Ovary (tissue), 9 donors: ENCODE results near the gene PPP1R37. TPM values are rescaled to one million over a fixed set of nuclear protein-coding genes. Genes with fewer than 3 reads are reported as not detected.

Source experiments
- DNase-seq, 5 donors: peaks; one replicate each; pipeline ENCODE4 v3.0.0-alpha.2; 2019 to 2020
- H3K27ac ChIP-seq, 2 donors: fragments of 200-600 bp; one replicate each; pipeline versions ENCODE4 v1.5.1 to v1.8.0; 2019 to 2022
- H3K27me3 ChIP-seq: fragments of 200-600 bp; one replicate; pipeline ENCODE4 v1.8.0; 2022
- H3K36me3 ChIP-seq: fragments of 200-600 bp; sonication (generic); one replicate; pipeline ENCODE4 v1.5.1; 2019
- H3K4me1 ChIP-seq: one replicate; pipeline ENCODE4 v1.8.1; 2013; ENCODE audit warnings: mild to moderate bottlenecking, moderate library complexity; ENCODE audit not compliant: insufficient read depth
- H3K4me3 ChIP-seq: fragments of 200-600 bp; sonication (generic); one replicate; pipeline ENCODE4 v1.5.1; 2017
- H3K9me3 ChIP-seq, 2 donors: fragments of 200-600 bp in 1 of 2; sonication (generic) in 1 of 2; one replicate each; pipeline versions ENCODE4 v1.5.1 to v1.8.1; 2013 to 2019; ENCODE audit warnings: mild to moderate bottlenecking in 1 of 2, moderate library complexity in 1 of 2
- CTCF ChIP-seq, 3 donors: fragments of 450-650 bp in 2 of 3; fragments of 200-600 bp in 1 of 3; IDR thresholded peaks; one replicate each; pipeline versions ENCODE4 v1.5.1 to v1.8.0; 2016 to 2022; ENCODE audit warnings: antibody characterized with exemption in 3 of 3, mild to moderate bottlenecking in 1 of 3
- EP300 ChIP-seq: sonication (generic); formaldehyde crosslinking; IDR thresholded peaks from one replicate; pipeline ENCODE4 v1.6.1; 2017; ENCODE audit warnings: antibody characterized with exemption
- POLR2A ChIP-seq: fragments of 450-650 bp; IDR thresholded peaks from one replicate; pipeline ENCODE4 v1.6.1; 2017; ENCODE audit warnings: antibody characterized with exemption, mild to moderate bottlenecking, moderate library complexity
- WGBS, 3 donors: extraction: QIAGEN DNeasy Blood & Tissue Kit in 1 of 3; methylation state at CpG; one replicate each; pipeline versions ENCODE4 v1.1.5 to v1.1.7; 2013 to 2017; 5-methylcytosine and 5-hydroxymethylcytosine counted together
- intact Hi-C, 4 donors: fragments of 100-400 bp; cut with DNase I; formaldehyde crosslinking; loops; one replicate each; pipeline versions ENCODE4 v1.11.0 to v1.15.1; 2022 to 2023
- polyA plus RNA-seq, 2 donors: library from polyadenylated mRNA; stranded (reverse); fragments of 200-250 nt in 1 of 2; fragments of 350-450 nt in 1 of 2; fragmentation: Illumina TruSeq in 1 of 2; extraction: RNeasy Lipid Tissue Mini Kit (QIAGEN cat#74804) in 1 of 2; gene quantifications; one replicate each; pipeline ENCODE4 v1.2.3, GENCODE V29; 2013 to 2014
- total RNA-seq, 7 donors: library from RNA; depleted of rRNA in 2 of 7; stranded (reverse); fragments of >200 nt in 2 of 7; fragmentation: NEBNext Ultra II Directional in 3 of 7; extraction: Animal tissue kit (Norgen Biotek cat#: 25700) in 3 of 7; gene quantifications; one replicate each; pipeline versions ENCODE4 v1.1.0 to v1.2.4, GENCODE V29; 2016 to 2023
- donor health status: DM: no; HTN: no; CAD: no; lungs with moderate emphysema.
- donor health status: DM: no; HTN: no; CAD: no.
- donor health status: Bipolar disorder and iron deficiency.
- donor health status: DM: yes; HTN: yes; CAD: no.
- donor health status: DM: no; HTN: no; CAD: no.
- donor health status: DM: yes; HTN: yes; CAD: no.

PPP1R37 gene
- total and polyA plus RNA-seq, 9 donors, result 5.5 to 28.4 (median 20.2) TPM

- peaks cover 5% of the 10 kb centered on the region for H3K4me1 ChIP-seq
- no peaks in the 10 kb centered on the region for H3K36me3 ChIP-seq
- no peak for DNase-seq
- H3K4me3 ChIP-seq, result no peak overlapping the region
- no peaks in the 10 kb centered on the region for H3K9me3 ChIP-seq
- H3K27me3 ChIP-seq, result no peaks in the 10 kb centered on the region
- H3K27ac ChIP-seq, result no peak overlapping the region
- TF ChIP-seq CTCF (IDR thresholded peaks at IDR 0.05), result no peak
- no peak for TF ChIP-seq POLR2A
- TF ChIP-seq EP300, result no peak
- intact Hi-C loops, result no loop called here
- WGBS, 3 donors, result 70 to 80% (median 76%) methylated on average over 10 of the region's 10 CpGs
These were observed 82.8 kb downstream of the PPP1R37 start for GRCh38 chr19:45175515-45176345.

- peak within 1 kb of the TSS; percentile 55 to 71 for H3K27ac ChIP-seq
- no peak for DNase-seq
- H3K4me3 ChIP-seq, result peak within 1 kb of the TSS; percentile 75
- no peaks in the 10 kb centered on the region for H3K36me3 ChIP-seq
- no peaks in the 10 kb centered on the region for H3K9me3 ChIP-seq
- TF ChIP-seq POLR2A (peak; percentile 57), CTCF (IDR thresholded peaks at IDR 0.05) (no peak), EP300 (no peak)
- intact Hi-C loops, result no loop called here
- 0 to 1% (median 1%) methylated on average over 36 of the region's 36 CpGs for whole genome bisulfite sequencing, 3 donors
- no peaks in the 10 kb centered on the region for H3K27me3 ChIP-seq
- H3K4me1 ChIP-seq, result peaks cover 7% of the 10 kb centered on the region
These were observed 84.9 kb downstream of the PPP1R37 start, which contains the start of gene TRAPPC6A for GRCh38 chr19:45177817-45178261. Gene TRAPPC6A (minus strand): TSS chr19:45178237. CDS start chr19:45178218, 19 bp downstream.

GRCh38 chr19:45178262-45179071 is 85.5 kb downstream of the PPP1R37 start, which contains the start of gene BLOC1S3:
Gene BLOC1S3 (plus strand): TSS chr19:45178784. CDS start chr19:45179297, 513 bp downstream.
- H3K9me3 ChIP-seq, result no peaks in the 10 kb centered on the region
- H3K27me3 ChIP-seq, result no peaks in the 10 kb centered on the region
- no peaks in the 10 kb centered on the region for H3K36me3 ChIP-seq
- WGBS, 3 donors, result 0 to 1% (median 0%) methylated on average over 50 to 51 of the region's 51 CpGs
- peak within 1 kb of the TSS; percentile 55 to 71 for H3K27ac ChIP-seq
- peaks cover 7% of the 10 kb centered on the region for H3K4me1 ChIP-seq
- intact Hi-C loops, result no loop called here
- H3K4me3 ChIP-seq, result peak within 1 kb of the TSS; percentile 75
- peak; percentile 100 for DNase-seq
- TF ChIP-seq EP300, result peak; percentile 77
- peak; percentile 18 to 29 (median 21) for TF ChIP-seq CTCF (IDR thresholded peaks at IDR 0.05)
- TF ChIP-seq POLR2A, result peak; percentile 79

GRCh38 chr19:45179072-45179891 is 86.3 kb downstream of the PPP1R37 start:
- H3K36me3 ChIP-seq, result no peaks in the 10 kb centered on the region
- DNase-seq, result peak; percentile 44 to 73 (median 59)
- WGBS, 3 donors, result 1% methylated on average over 64 to 97 of the region's 97 CpGs
- intact Hi-C loops, result no loop called here
- H3K4me3 ChIP-seq, result peak overlapping the region; percentile 75
- H3K9me3 ChIP-seq, result no peaks in the 10 kb centered on the region
- no peaks in the 10 kb centered on the region for H3K27me3 ChIP-seq
- H3K4me1 ChIP-seq, result peaks cover 7% of the 10 kb centered on the region
- TF ChIP-seq EP300 (no peak), POLR2A (no peak), CTCF (IDR thresholded peaks at IDR 0.05) (no peak)
- peak overlapping the region; percentile 2 to 71 for H3K27ac ChIP-seq
